Measurements from ENCODE around the gene NOL4L.

- no peak for TF ChIP-seq CTCF (IDR thresholded peaks at IDR 0.05; ENCODE audit: low read length)
- TF ChIP-seq EZH2 (IDR thresholded peaks at IDR 0.05; ENCODE audit: borderline replicate concordance, low read length): no peak
Observed at GRCh38 chr20:32553618-32554017, 31.5 kb downstream of the NOL4L start.
